ENCODE results near the gene CBS.
"Not testable (repeated sequence)": the region's sequence is repeated elsewhere in the genome, so short reads cannot be mapped to it uniquely, and the experiment has no call there.

DNA sequence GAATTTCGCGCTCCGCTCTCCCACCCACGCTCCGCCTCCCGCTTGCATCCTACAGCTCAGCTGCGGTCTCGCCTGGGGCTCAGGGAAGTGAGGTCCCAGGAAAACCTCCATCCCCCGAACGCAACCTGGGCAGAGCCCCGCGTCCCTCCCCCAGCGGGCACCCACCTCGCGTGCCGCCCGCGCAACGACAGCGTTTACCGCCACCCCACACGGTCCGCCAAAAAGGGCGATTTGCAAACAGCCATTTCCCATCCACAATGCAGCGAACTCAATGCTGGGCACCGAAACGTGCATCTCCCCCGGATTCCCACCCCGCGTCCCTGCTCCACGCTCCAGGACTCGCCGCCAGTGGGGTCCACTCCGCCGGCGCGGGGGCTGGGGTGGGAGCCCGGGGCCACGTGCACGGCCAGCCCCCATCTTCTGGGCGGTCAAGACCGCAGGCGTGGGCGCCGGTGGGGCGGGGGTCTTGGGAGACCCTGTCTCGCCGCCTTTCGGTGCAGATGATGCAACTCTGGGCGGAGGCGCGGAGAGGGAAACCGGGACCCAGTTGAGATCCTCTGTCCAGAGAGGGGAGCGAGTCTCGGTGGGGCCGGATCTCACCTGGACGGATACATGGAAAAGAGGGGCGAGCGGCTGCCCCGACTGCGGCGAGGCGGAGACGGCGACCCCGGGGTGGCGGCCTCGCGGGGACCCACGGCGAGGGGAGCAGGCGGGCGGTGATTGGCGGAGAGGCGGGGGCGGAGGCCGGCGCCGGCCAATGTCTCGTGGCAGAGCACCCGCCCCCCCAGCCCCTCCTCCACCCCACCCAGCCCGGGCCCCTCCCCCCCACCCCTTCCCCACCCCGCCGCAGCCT is at the start of gene CBS:
- TF ChIP-seq, protein P1, sequence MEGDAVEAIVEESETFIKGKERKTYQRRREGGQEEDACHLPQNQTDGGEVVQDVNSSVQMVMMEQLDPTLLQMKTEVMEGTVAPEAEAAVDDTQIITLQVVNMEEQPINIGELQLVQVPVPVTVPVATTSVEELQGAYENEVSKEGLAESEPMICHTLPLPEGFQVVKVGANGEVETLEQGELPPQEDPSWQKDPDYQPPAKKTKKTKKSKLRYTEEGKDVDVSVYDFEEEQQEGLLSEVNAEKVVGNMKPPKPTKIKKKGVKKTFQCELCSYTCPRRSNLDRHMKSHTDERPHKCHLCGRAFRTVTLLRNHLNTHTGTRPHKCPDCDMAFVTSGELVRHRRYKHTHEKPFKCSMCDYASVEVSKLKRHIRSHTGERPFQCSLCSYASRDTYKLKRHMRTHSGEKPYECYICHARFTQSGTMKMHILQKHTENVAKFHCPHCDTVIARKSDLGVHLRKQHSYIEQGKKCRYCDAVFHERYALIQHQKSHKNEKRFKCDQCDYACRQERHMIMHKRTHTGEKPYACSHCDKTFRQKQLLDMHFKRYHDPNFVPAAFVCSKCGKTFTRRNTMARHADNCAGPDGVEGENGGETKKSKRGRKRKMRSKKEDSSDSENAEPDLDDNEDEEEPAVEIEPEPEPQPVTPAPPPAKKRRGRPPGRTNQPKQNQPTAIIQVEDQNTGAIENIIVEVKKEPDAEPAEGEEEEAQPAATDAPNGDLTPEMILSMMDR (IDR thresholded peaks at IDR 0.05), result not testable (repeated sequence)
- not testable (repeated sequence) for TF ChIP-seq POLR2A (IDR thresholded peaks at IDR 0.05)

Data from heart left ventricle (tissue), 13 donors.